Heart left ventricle (tissue), 13 donors: ENCODE data around the gene SH2D5.

Experiments used
- CTCF ChIP-seq, 12 donors: fragments of 200-600 bp; sonication (generic) in 4 of 12; IDR thresholded peaks; one replicate each; pipeline versions ENCODE4 v1.5.0 to v1.8.0; 2018 to 2022; ENCODE audit warnings: antibody characterized with exemption in 12 of 12, mild to moderate bottlenecking in 5 of 12
- POLR2A ChIP-seq, 2 donors: fragments of 450-650 bp; IDR thresholded peaks; one replicate each; pipeline ENCODE4 v1.6.1; 2017; ENCODE audit warnings: antibody characterized with exemption in 2 of 2, mild to moderate bottlenecking in 2 of 2, moderate library complexity in 2 of 2
- donor health status: ischemic (EF 13 %, LVEDD 7.1; RV severe dilation, severe dysfunction).
- donor health status: DM: no; HTN: yes; CAD: no.
- donor health status: DM: no; HTN: no; CAD: no.
- donor health status: ischemic (EF 25% LVEDD 6.9; RV normal size, moderate dysfunction).
- donor health status: ischemic (EF 25% LVEDD 5.7; RV mildly dilated, moderate dysfunction).
- donor health status: ischemic (EF 35%, LVEDD 5.7; RV mildly dilated, moderate dysfunction).
- donor health status: nonischemic (EF 11% LVEDD 7.7; RV severe dilation, severe dysfunction).
- donor health status: DM: yes; HTN: yes; CAD: no.
- donor health status: PGD.
- donor health status: ischemic (EF 29% LVEDD 5.4; RV normal size, mild dysfunction).
- donor health status: nonischemic (EF 23%, LVEDD 6.1; RV moderate dilation, normal function).

DNA sequence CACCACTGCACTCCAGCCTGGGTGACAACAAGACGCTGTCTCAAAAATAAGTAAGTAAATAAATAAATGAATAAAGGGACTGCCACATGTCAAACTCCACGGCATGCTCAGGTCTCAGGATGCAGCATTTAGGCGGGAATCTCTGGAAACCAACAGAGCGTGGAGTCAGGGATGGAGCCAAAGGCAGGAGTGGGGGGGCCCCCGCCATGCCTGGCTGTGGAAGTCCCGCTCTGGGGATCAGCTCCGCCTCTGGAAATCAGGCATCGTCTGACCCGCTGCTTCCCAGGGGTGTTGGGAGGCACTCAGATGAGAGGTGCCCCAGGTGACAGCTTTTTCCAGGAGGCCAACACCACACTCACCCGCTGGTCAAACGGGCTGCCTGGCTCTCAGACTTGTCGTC lies 34.9 kb downstream of the SH2D5 start:
- TF ChIP-seq CTCF (IDR thresholded peaks at IDR 0.05) (no peak), POLR2A (IDR thresholded peaks at IDR 0.05) (no peak)
